A549 (cell line): ENCODE results near the gene KIFC3. TPM values are rescaled to one million over a fixed set of nuclear protein-coding genes. Genes with fewer than 3 reads are reported as not detected.

Source experiments
- ATAC-seq, 2 experiments: fragments of 200-7000 bp in 1 of 2; fragments of >200 bp in 1 of 2; cut with Nextera tagmentation in 1 of 2; cut with Tn5 transposase in 1 of 2; 3 replicates each; pipeline versions ENCODE4 v1.8.0 to v1.9.1; 2018 to 2020; ENCODE audit warnings: mild to moderate bottlenecking in 1 of 2, moderate library complexity in 1 of 2
- CTCF ChIA-PET: fragments of 300-600 bp; sonication (Branson Sonifier 250); formaldehyde crosslinking; extraction: SDS; loops from one replicate; lab custom pipeline; 2021; ENCODE audit warnings: antibody characterized with exemption, inconsistent platforms; lab: Yijun Ruan, JAX
- POLR2A ChIA-PET: fragments of 350-600 bp; formaldehyde crosslinking; extraction: SDS; loops from one replicate; lab custom pipeline; 2021; ENCODE audit warnings: antibody characterized with exemption, inconsistent platforms; lab: Yijun Ruan, JAX
- DNase-seq, 2 experiments: peaks; one replicate each; pipeline versions ENCODE4 v3.0.0 to v3.0.0-alpha.2; 2011 to 2016; ENCODE audit warnings: low read depth in 1 of 2, low spot score in 1 of 2
- FAIRE-seq: peaks from 2 replicates; lab custom pipeline; 2011; peaks lifted over from hg19 to GRCh38; lab: Jason Lieb, UNC
- H3K27ac ChIP-seq, 2 experiments: fragments of >200 bp; sonication (Bioruptor Twin); formaldehyde crosslinking; 3 replicates each; pipeline ENCODE4 v1.5.1; 2016 to 2017
- H3K4me1 ChIP-seq: fragments of >200 bp; sonication (Bioruptor Twin); formaldehyde crosslinking; 3 replicates; pipeline ENCODE4 v1.6.1; 2016
- H3K4me2 ChIP-seq: fragments of >200 bp; sonication (Bioruptor Twin); formaldehyde crosslinking; 3 replicates; pipeline ENCODE4 v1.6.1; 2016
- H3K4me3 ChIP-seq: fragments of >200 bp; sonication (Bioruptor Twin); formaldehyde crosslinking; 3 replicates; pipeline ENCODE4 v1.5.1; 2016
- H3K9me3 ChIP-seq: fragments of >200 bp; sonication (Bioruptor Twin); formaldehyde crosslinking; 3 replicates; pipeline ENCODE4 v1.6.1; 2016
- BHLHE40 ChIP-seq: IDR thresholded peaks from 2 replicates; pipeline ENCODE4 v1.6.1; 2012; ENCODE audit warnings: low read depth, low read length, inconsistent platforms
- CBX8 ChIP-seq: fragments of 200-600 bp; sonication (generic); IDR thresholded peaks from 2 replicates; pipeline ENCODE4 v1.6.1; 2016
- CEBPB ChIP-seq, 2 experiments: fragments of >200 bp in 1 of 2; sonication (Bioruptor Twin) in 1 of 2; formaldehyde crosslinking in 1 of 2; IDR thresholded peaks; 2 replicates each; pipeline ENCODE4 v1.6.1; 2012 to 2016
- CHD2 ChIP-seq: fragments of 150-350 bp; IDR thresholded peaks from 2 replicates; pipeline ENCODE4 v1.6.1; 2014; ENCODE audit warnings: low read length; ENCODE audit not compliant: partially characterized antibody
- E2F6 ChIP-seq: IDR thresholded peaks from 2 replicates; pipeline ENCODE4 v1.6.1; 2012; ENCODE audit warnings: low read depth, borderline replicate concordance
- EHMT2 ChIP-seq: fragments of 200-600 bp; sonication (generic); IDR thresholded peaks from 2 replicates; pipeline ENCODE4 v1.6.1; 2016; ENCODE audit warnings: antibody characterized with exemption, low read depth, mild to moderate bottlenecking, moderate library complexity
- FOSB ChIP-seq: fragments of 250-450 bp; sonication (Bioruptor Pico); IDR thresholded peaks from 2 replicates; pipeline ENCODE4 v1.5.0; 2020; ENCODE audit warnings: mild to moderate bottlenecking, moderate library complexity
- FOXS1 ChIP-seq: fragments of 250-450 bp; sonication (Bioruptor Pico); IDR thresholded peaks from 2 replicates; pipeline ENCODE4 v1.5.0; 2020; ENCODE audit warnings: mild to moderate bottlenecking, moderate library complexity
- HES2 ChIP-seq: fragments of >200 bp; sonication (Bioruptor Twin); formaldehyde crosslinking; IDR thresholded peaks from 2 replicates; pipeline ENCODE4 v1.6.1; 2016
- HOXA7 ChIP-seq: fragments of 250-450 bp; sonication (Bioruptor Pico); IDR thresholded peaks from 2 replicates; pipeline ENCODE4 v1.5.0; 2020; ENCODE audit warnings: mild to moderate bottlenecking, moderate library complexity
- JUN ChIP-seq, 2 experiments: fragments of >200 bp; sonication (Bioruptor Twin); formaldehyde crosslinking; IDR thresholded peaks; 2 replicates in 1 of 2; 3 replicates in 1 of 2; pipeline ENCODE4 v1.6.1; 2016 to 2017
- KDM5A ChIP-seq: fragments of 200-600 bp; sonication (generic); IDR thresholded peaks from 2 replicates; pipeline ENCODE4 v1.6.1; 2016; ENCODE audit warnings: antibody characterized with exemption, mild to moderate bottlenecking
- MAFK ChIP-seq: fragments of 450-650 bp; IDR thresholded peaks from 2 replicates; pipeline ENCODE4 v1.6.1; 2014; ENCODE audit not compliant: partially characterized antibody
- POLR2AphosphoS2 ChIP-seq: conservative IDR thresholded peaks from 2 replicates; pipeline ENCODE4 v1.6.1; 2012; ENCODE audit warnings: low read length, improper control_type of control experiment, inconsistent platforms
- RAD21 ChIP-seq, 2 experiments: fragments of >200 bp in 1 of 2; sonication (Bioruptor Twin) in 1 of 2; formaldehyde crosslinking in 1 of 2; IDR thresholded peaks in 1 of 2; conservative IDR thresholded peaks in 1 of 2; 2 replicates in 1 of 2; 3 replicates in 1 of 2; pipeline ENCODE4 v1.6.1; 2012 to 2018; ENCODE audit warnings: inconsistent platforms in 1 of 2
- RARB ChIP-seq: fragments of 250-450 bp; sonication (Bioruptor Pico); IDR thresholded peaks from 2 replicates; pipeline ENCODE4 v1.8.0; 2021; ENCODE audit warnings: mild to moderate bottlenecking, moderate library complexity
- RFX5 ChIP-seq: fragments of 450-650 bp; IDR thresholded peaks from 2 replicates; pipeline ENCODE4 v1.7.1; 2014; ENCODE audit warnings: antibody characterized with exemption, mild to moderate bottlenecking, moderate library complexity
- SREBF2 ChIP-seq: fragments of 450-650 bp; IDR thresholded peaks from 2 replicates; pipeline ENCODE4 v1.6.1; 2014; ENCODE audit warnings: mild to moderate bottlenecking, moderate library complexity
- TP53 ChIP-seq: fragments of 250-450 bp; sonication (Bioruptor Pico); IDR thresholded peaks from 2 replicates; pipeline ENCODE4 v1.5.0; 2021; ENCODE audit warnings: mild to moderate bottlenecking, moderate library complexity
- ZC3H11A ChIP-seq: fragments of 450-650 bp; IDR thresholded peaks from 2 replicates; pipeline ENCODE4 v1.6.1; 2014; ENCODE audit warnings: antibody characterized with exemption, mild to moderate bottlenecking
- WGBS: methylation state at CpG from one replicate; pipeline ENCODE4 v1.1.6; 2017; ENCODE audit errors: missing lambda C conversion rate; 5-methylcytosine and 5-hydroxymethylcytosine counted together
- polyA plus RNA-seq, 4 experiments: library from polyadenylated mRNA; depleted of rRNA in 3 of 4; stranded (reverse); fragments of >200 nt; fragmentation: RNase III in 1 of 4; extraction: RNeasy Plus Mini Kit Qiagen cat#74134 plus additional on column Dnase treatment in 1 of 4; gene quantifications; 2 replicates in 3 of 4; 3 replicates in 1 of 4; pipeline ENCODE4 v1.2.3, GENCODE V29; 2011 to 2017
- TF ChIP-seq, protein P1 (sequence below): fragments of >200 bp; sonication (Bioruptor Twin); formaldehyde crosslinking; IDR thresholded peaks from 3 replicates; pipeline ENCODE4 v1.5.1; 2016
- TF ChIP-seq, protein P2 (sequence below): fragments of >200 bp; sonication (Bioruptor Twin); formaldehyde crosslinking; IDR thresholded peaks from 3 replicates; pipeline ENCODE4 v1.6.1; 2016

KIFC3 gene
- polyA plus RNA-seq, 2 of the 4 experiments (the other 2 are of a cell fraction): 128 to 178 TPM

- ATAC-seq (no peak), FAIRE-seq (no peak), DNase-seq (no peak)
- Histone ChIP-seq H3K4me3 (no peak overlapping the region), H3K4me2 (no peak overlapping the region), H3K4me1 (peaks cover 94% of the 10 kb centered on the region), H3K9me3 (no peaks in the 10 kb centered on the region), H3K27ac (peak overlapping the region; percentile 11 to 92; a peak in 3 of 6 replicates)
- 79% methylated on average over 21 of the region's 21 CpGs for WGBS
- CTCF ChIA-PET: interaction anchor here (0.6 to 7.9 kb wide), 10 partner anchors 10 to 241 kb away, joined by 3 to 96 read pairs (median 3); partner anchors contain the start of genes KATNB1 and USB1
- TF ChIP-seq HES2: no peak
- TF ChIP-seq POLR2AphosphoS2: 0 out of 2 replicates have a peak, but pooled peaks have one; percentile 36
- POLR2A ChIA-PET: interaction anchor here (1.0 to 1.1 kb wide), 2 partner anchors 24 to 27 kb away, joined by 3 read pairs; partner anchors contain the start of gene KATNB1
These were observed 42.5 kb downstream of the KIFC3 start for GRCh38 chr16:57759541-57760356.

DNA sequence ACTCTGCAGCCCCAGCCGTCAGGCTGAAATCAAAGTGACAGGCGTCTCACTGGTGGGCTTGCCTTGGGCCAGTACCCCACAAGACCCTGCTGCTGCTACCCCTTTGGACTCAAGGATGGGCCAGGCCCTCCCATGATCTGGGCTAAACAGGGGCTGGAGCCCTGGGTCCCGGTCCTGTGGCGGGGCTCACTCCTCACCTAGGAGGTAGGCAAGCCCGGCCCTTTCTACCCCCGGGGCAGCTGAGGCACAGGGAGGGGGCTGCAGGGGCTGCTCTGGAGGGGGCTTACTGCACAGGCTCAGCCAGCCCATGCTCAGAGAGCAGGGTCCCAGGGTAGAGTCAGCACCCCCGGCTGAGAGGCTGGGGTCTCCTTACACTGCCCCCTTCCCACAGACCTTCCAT is 43.2 kb downstream of the KIFC3 start:
- FAIRE-seq: no peak
- 81% methylated on average over 7 of the region's 7 CpGs for WGBS
- POLR2A ChIA-PET: no interaction called here
- TF ChIP-seq RARB (CRISPR knock-in tag): no peak
- TF ChIP-seq, all 56 proteins: peak for 0
- ATAC-seq (no peak), DNase-seq (no peak)
- Histone ChIP-seq H3K9me3 (no peaks in the 10 kb centered on the region), H3K4me1 (peaks cover 93% of the 10 kb centered on the region), H3K27ac (peak overlapping the region in 1 of 2 experiments; percentile 92; a peak in 3 of 6 replicates), H3K4me3 (no peak overlapping the region), H3K4me2 (no peak overlapping the region)
- CTCF ChIA-PET: interaction anchor here (1.0 to 7.9 kb wide), 7 partner anchors 10 to 245 kb away, joined by 3 to 96 read pairs (median 24); partner anchors contain the start of gene USB1

DNA sequence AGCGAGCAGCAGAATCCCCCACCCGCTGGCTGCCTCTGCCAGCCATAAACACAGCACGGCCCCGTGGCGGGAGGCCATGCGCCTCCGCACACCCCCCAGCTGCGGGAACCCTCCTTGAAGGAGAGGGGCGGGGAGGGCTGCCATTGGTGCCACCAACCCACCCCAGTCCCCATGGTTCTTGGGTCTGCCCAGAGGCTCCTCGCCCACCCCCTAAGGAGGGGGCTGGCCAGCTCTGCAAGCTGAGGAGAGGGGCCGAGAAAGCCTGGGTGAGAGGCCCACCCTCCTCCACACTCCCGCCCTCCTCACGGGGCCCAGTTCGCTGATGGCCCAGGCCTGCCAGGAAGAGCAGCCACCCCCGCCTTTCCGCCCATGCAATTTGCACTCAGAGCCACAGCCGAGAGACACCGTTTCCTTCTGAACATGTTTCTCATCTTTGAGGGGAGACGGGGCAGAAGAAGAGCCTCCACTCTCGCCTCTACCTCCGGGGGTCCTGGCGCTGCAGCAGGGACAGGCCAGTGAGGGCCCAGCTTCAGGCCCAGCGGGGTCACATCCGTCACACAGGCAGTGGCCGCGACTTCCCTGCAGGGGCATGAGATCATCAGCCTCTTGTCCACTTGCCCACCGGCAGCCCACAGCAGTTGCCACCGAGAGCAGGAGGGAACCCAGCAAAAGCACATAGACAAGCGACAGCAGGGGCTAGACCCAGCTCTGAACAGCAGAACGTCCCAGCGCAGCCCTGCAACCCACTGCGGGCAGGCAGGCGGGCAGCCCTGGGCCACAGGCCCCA is 43.8 kb downstream of the KIFC3 start:
- peak in 1 of 2 experiments; percentile 29; a peak in 2 of 5 replicates for TF ChIP-seq JUN (IDR thresholded peaks at IDR 0.05)
- no peak for TF ChIP-seq RFX5
- no peak overlapping the region for H3K4me3 ChIP-seq
- POLR2A ChIA-PET: no interaction called here
- no peaks in the 10 kb centered on the region for H3K9me3 ChIP-seq
- FAIRE-seq: no peak
- CTCF ChIA-PET: interaction anchor here (0.6 to 7.9 kb wide), 23 partner anchors 10 to 246 kb away, joined by 3 to 96 read pairs (median 18); partner anchors contain the start of genes KATNB1, KIFC3, USB1 and ZNF319
- H3K27ac ChIP-seq: peak overlapping the region in 1 of 2 experiments; percentile 92; a peak in 3 of 6 replicates
- ATAC-seq: no peak
- no peak overlapping the region for H3K4me2 ChIP-seq
- 89% methylated on average over 25 of the region's 33 CpGs for WGBS
- no peak for DNase-seq
- peaks cover 87% of the 10 kb centered on the region for H3K4me1 ChIP-seq

DNA sequence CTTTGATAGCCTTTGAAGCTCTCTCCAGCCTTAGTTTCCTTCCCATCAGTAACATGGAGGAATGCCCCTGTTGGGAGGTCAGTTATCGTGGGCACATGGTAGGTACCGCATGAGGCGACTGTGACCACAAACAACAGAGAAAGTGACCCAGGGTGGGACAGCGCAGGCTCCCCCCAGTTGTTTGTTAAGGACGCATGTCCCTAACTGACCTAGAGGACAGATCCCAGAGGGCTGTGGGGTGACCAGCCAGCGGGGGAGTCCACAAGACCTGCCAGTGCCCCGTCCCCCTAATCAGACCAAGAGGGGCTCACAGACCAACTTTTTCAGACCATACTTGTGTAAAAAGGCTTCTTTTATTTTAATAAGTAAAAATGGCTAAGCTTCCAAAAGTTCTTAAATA is 44.4 kb downstream of the KIFC3 start:
- peak overlapping the region; percentile 35; the same call in 1 of the 3 replicates for H3K4me2 ChIP-seq
- 86% methylated on average over 7 of the region's 7 CpGs for WGBS
- no peak overlapping the region for H3K4me3 ChIP-seq
- ChIA-PET CTCF (interaction anchor here (0.6 to 7.9 kb wide), 29 partner anchors 10 to 247 kb away, joined by 3 to 96 read pairs (median 10); partner anchors contain the start of genes KATNB1, KIFC3, USB1 and ZNF319), POLR2A (no interaction called here)
- H3K27ac ChIP-seq: peak overlapping the region; percentile 69 to 92
- DNase-seq (no peak), FAIRE-seq (no peak), ATAC-seq (no peak)
- H3K9me3 ChIP-seq: no peaks in the 10 kb centered on the region
- peaks cover 81% of the 10 kb centered on the region for H3K4me1 ChIP-seq
- no peak for TF ChIP-seq RFX5
- TF ChIP-seq E2F6: no peak
- no peak for TF ChIP-seq ZC3H11A
- TF ChIP-seq FOSB: no peak
- TF ChIP-seq CHD2: no peak
- no peak for TF ChIP-seq BHLHE40
- TF ChIP-seq CEBPB (IDR thresholded peaks at IDR 0.05): no peak
- TF ChIP-seq MAFK: no peak
- no peak for TF ChIP-seq HOXA7 (CRISPR knock-in tag)
- TF ChIP-seq FOXS1 (CRISPR knock-in tag): no peak
- TF ChIP-seq, protein P1, sequence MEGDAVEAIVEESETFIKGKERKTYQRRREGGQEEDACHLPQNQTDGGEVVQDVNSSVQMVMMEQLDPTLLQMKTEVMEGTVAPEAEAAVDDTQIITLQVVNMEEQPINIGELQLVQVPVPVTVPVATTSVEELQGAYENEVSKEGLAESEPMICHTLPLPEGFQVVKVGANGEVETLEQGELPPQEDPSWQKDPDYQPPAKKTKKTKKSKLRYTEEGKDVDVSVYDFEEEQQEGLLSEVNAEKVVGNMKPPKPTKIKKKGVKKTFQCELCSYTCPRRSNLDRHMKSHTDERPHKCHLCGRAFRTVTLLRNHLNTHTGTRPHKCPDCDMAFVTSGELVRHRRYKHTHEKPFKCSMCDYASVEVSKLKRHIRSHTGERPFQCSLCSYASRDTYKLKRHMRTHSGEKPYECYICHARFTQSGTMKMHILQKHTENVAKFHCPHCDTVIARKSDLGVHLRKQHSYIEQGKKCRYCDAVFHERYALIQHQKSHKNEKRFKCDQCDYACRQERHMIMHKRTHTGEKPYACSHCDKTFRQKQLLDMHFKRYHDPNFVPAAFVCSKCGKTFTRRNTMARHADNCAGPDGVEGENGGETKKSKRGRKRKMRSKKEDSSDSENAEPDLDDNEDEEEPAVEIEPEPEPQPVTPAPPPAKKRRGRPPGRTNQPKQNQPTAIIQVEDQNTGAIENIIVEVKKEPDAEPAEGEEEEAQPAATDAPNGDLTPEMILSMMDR: no peak
- TF ChIP-seq, protein P2, sequence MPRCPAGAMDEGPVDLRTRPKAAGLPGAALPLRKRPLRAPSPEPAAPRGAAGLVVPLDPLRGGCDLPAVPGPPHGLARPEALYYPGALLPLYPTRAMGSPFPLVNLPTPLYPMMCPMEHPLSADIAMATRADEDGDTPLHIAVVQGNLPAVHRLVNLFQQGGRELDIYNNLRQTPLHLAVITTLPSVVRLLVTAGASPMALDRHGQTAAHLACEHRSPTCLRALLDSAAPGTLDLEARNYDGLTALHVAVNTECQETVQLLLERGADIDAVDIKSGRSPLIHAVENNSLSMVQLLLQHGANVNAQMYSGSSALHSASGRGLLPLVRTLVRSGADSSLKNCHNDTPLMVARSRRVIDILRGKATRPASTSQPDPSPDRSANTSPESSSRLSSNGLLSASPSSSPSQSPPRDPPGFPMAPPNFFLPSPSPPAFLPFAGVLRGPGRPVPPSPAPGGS: no peak
- no peak for TF ChIP-seq RAD21 (conservative IDR thresholded peaks at IDR 0.05 in 1 of 2, IDR thresholded peaks at IDR 0.05 in 1 of 2)
- TF ChIP-seq SREBF2: no peak
- no peak for TF ChIP-seq EHMT2
- no peak for TF ChIP-seq CBX8
- TF ChIP-seq TP53 (CRISPR knock-in tag): no peak
- TF ChIP-seq KDM5A: no peak
